HEK293T (cell line): ENCODE measurements around the gene GLCE.

ENCODE experiments used
- CTCF ChIA-PET: fragments of 350-600 bp; formaldehyde crosslinking; extraction: SDS; loops from one replicate; lab custom pipeline; 2021; ENCODE audit warnings: antibody characterized with exemption, inconsistent platforms; lab: Yijun Ruan, JAX
- POLR2A ChIA-PET: fragments of 350-600 bp; formaldehyde crosslinking; extraction: SDS; loops from one replicate; lab custom pipeline; 2020; ENCODE audit warnings: antibody characterized with exemption, inconsistent platforms; lab: Yijun Ruan, JAX
- DNase-seq: peaks from one replicate; pipeline ENCODE4 v3.0.0; 2012; ENCODE audit warnings: mixed read lengths; ENCODE audit errors: extremely low spot score
- ARNT ChIP-seq: fragments of 450-650 bp; IDR thresholded peaks from 2 replicates; pipeline ENCODE4 v1.6.1; 2017; ENCODE audit warnings: mild to moderate bottlenecking
- BHLHE40 ChIP-seq: fragments of 450-650 bp; IDR thresholded peaks from 2 replicates; pipeline ENCODE4 v1.6.1; 2016; ENCODE audit warnings: mild to moderate bottlenecking, moderate library complexity, borderline replicate concordance
- CTBP1 ChIP-seq: fragments of 450-650 bp; IDR thresholded peaks from 2 replicates; pipeline ENCODE4 v1.6.1; 2016; ENCODE audit warnings: borderline replicate concordance
- ELF4 ChIP-seq: fragments of 450-650 bp; IDR thresholded peaks from 2 replicates; pipeline ENCODE4 v1.6.1; 2017; ENCODE audit warnings: antibody characterized with exemption
- FOXA1 ChIP-seq: fragments of 450-650 bp; IDR thresholded peaks from 2 replicates; pipeline ENCODE4 v1.6.1; 2016; ENCODE audit warnings: mild to moderate bottlenecking
- FOXK2 ChIP-seq: fragments of 450-650 bp; IDR thresholded peaks from 2 replicates; pipeline ENCODE4 v1.6.1; 2016; ENCODE audit warnings: mild to moderate bottlenecking
- FOXM1 ChIP-seq: fragments of 450-650 bp; IDR thresholded peaks from 2 replicates; pipeline ENCODE4 v1.6.1; 2017; ENCODE audit warnings: mild to moderate bottlenecking, borderline replicate concordance
- HDGF ChIP-seq: fragments of 450-650 bp; IDR thresholded peaks from 2 replicates; pipeline ENCODE4 v1.6.1; 2017; ENCODE audit warnings: antibody characterized with exemption, borderline replicate concordance
- LEF1 ChIP-seq: fragments of 450-650 bp; IDR thresholded peaks from 2 replicates; pipeline ENCODE4 v1.6.1; 2017; ENCODE audit warnings: mild to moderate bottlenecking, borderline replicate concordance
- NFRKB ChIP-seq: fragments of 450-650 bp; IDR thresholded peaks from 2 replicates; pipeline ENCODE4 v1.6.1; 2016; ENCODE audit warnings: mild to moderate bottlenecking, moderate library complexity
- PKNOX1 ChIP-seq: fragments of 450-650 bp; IDR thresholded peaks from 2 replicates; pipeline ENCODE4 v1.6.1; 2016
- SP1 ChIP-seq: fragments of 450-650 bp; IDR thresholded peaks from 2 replicates; pipeline ENCODE4 v1.6.1; 2017
- SUZ12 ChIP-seq: fragments of 450-650 bp; IDR thresholded peaks from 2 replicates; pipeline ENCODE4 v1.6.1; 2016; ENCODE audit warnings: mild to moderate bottlenecking
- TARDBP ChIP-seq: fragments of 450-650 bp; IDR thresholded peaks from 2 replicates; pipeline ENCODE4 v1.6.1; 2016
- ZNF384 ChIP-seq: fragments of 450-650 bp; IDR thresholded peaks from 2 replicates; pipeline ENCODE4 v1.6.1; 2016

Gene GLCE

GRCh38 chr15:69244798-69245197 lies 84.4 kb downstream of the GLCE start:
- TF ChIP-seq BHLHE40 (no peak), LEF1 (no peak), SP1 (no peak), HDGF (no peak), FOXK2 (no peak), NFRKB (no peak), FOXA1 (no peak), ARNT (no peak), FOXM1 (no peak)
- ChIA-PET CTCF (interaction anchor here (2.1 kb wide), 1 partner anchor 11 kb away, joined by 6 read pairs; no protein-coding TSS in a partner anchor), POLR2A (no interaction called here)
- DNase-seq: no peak

GRCh38 chr15:69253156-69253555 lies 92.7 kb downstream of the GLCE start:
- no peak for TF ChIP-seq NFRKB
- TF ChIP-seq FOXM1: no peak
- DNase-seq: no peak
- CTCF ChIA-PET: no interaction called here
- POLR2A ChIA-PET: no interaction called here

- TF ChIP-seq ELF4: no peak
- TF ChIP-seq ARNT: no peak
- no peak for TF ChIP-seq SP1
- no peak for TF ChIP-seq LEF1
- no peak for TF ChIP-seq SUZ12
- TF ChIP-seq FOXM1: no peak
- TF ChIP-seq BHLHE40: no peak
- no peak for TF ChIP-seq FOXA1
- ChIA-PET POLR2A (interaction anchor here (0.7 kb wide), 1 partner anchor 105 kb away, joined by 3 read pairs; the partner anchor contains the start of gene GLCE), CTCF (interaction anchor here (0.6 to 1.1 kb wide), 6 partner anchors 9 to 206 kb away, joined by 3 read pairs; no protein-coding TSS in a partner anchor)
- DNase-seq: peak; percentile 25
Measured at GRCh38 chr15:69265347-69265955, 105.0 kb downstream of the GLCE start.

- no peak for TF ChIP-seq ELF4
- TF ChIP-seq ZNF384: no peak
- TF ChIP-seq ARNT: no peak
- CTCF ChIA-PET: interaction anchor here (0.5 kb wide), 1 partner anchor 203 kb away, joined by 5 read pairs; no protein-coding TSS in a partner anchor
- POLR2A ChIA-PET: no interaction called here
- DNase-seq: no peak
Measured at GRCh38 chr15:69271217-69271616, 110.8 kb downstream of the GLCE start.

GRCh38 chr15:69272139-69272538 lies 111.7 kb downstream of the GLCE start:
- POLR2A ChIA-PET: no interaction called here
- TF ChIP-seq TARDBP (no peak), FOXM1 (no peak), HDGF (no peak), FOXK2 (no peak), BHLHE40 (no peak), ZNF384 (no peak), CTBP1 (no peak), LEF1 (no peak)
- DNase-seq: no peak
- CTCF ChIA-PET: interaction anchor here (0.6 kb wide), 1 partner anchor 1217 kb away, joined by 3 read pairs; no protein-coding TSS in a partner anchor

GRCh38 chr15:69272891-69273290 lies 112.5 kb downstream of the GLCE start:
- ChIA-PET CTCF (interaction anchor here (0.6 kb wide), 1 partner anchor 1216 kb away, joined by 3 read pairs; no protein-coding TSS in a partner anchor), POLR2A (no interaction called here)
- TF ChIP-seq SUZ12: no peak
- no peak for TF ChIP-seq FOXM1
- TF ChIP-seq PKNOX1: no peak
- TF ChIP-seq FOXA1: no peak
- TF ChIP-seq ELF4: no peak
- TF ChIP-seq LEF1: no peak
- TF ChIP-seq ARNT: no peak
- TF ChIP-seq TARDBP: no peak
- no peak for TF ChIP-seq FOXK2
- no peak for TF ChIP-seq HDGF
- no peak for TF ChIP-seq ZNF384
- TF ChIP-seq CTBP1: no peak
- no peak for TF ChIP-seq SP1
- no peak for DNase-seq

GRCh38 chr15:69275074-69275670 lies 114.7 kb downstream of the GLCE start:
- DNase-seq: no peak
- ChIA-PET POLR2A (interaction anchor here (1.3 kb wide), 1 partner anchor 25 kb away, joined by 3 read pairs; no protein-coding TSS in a partner anchor), CTCF (interaction anchor here (0.9 to 1.2 kb wide), 2 partner anchors 8 to 10 kb away, joined by 3 read pairs; no protein-coding TSS in a partner anchor)
- TF ChIP-seq FOXA1 (no peak), ARNT (no peak), SUZ12 (no peak), CTBP1 (no peak), BHLHE40 (no peak), LEF1 (no peak), PKNOX1 (no peak), SP1 (no peak)
